Ectodermal cell (in vitro differentiated cells): ENCODE results near the gene CCDC85C.

Experiments
- H3K27ac ChIP-seq: 2 replicates; pipeline ENCODE4 v1.7.0; 2013; ENCODE audit warnings: mild to moderate bottlenecking, low read depth, low read length; ENCODE audit not compliant: insufficient read depth, poor library complexity, severe bottlenecking
- H3K27me3 ChIP-seq: 2 replicates; pipeline ENCODE4 v1.7.0; 2013; ENCODE audit warnings: mild to moderate bottlenecking, low read length; ENCODE audit not compliant: insufficient read depth, control insufficient read depth, poor library complexity, severe bottlenecking
- H3K36me3 ChIP-seq: one replicate; pipeline ENCODE4 v1.7.0; 2013; ENCODE audit warnings: low read length; ENCODE audit not compliant: control insufficient read depth, insufficient read depth
- H3K4me1 ChIP-seq: one replicate; pipeline ENCODE4 v1.7.0; 2013; ENCODE audit warnings: low read length; ENCODE audit not compliant: control insufficient read depth, insufficient read depth
- H3K4me3 ChIP-seq: 2 replicates; pipeline ENCODE4 v1.7.0; 2013; ENCODE audit warnings: low read depth, low read length, control low read depth; ENCODE audit not compliant: insufficient read depth
- H3K9me3 ChIP-seq: 2 replicates; pipeline ENCODE4 v1.7.0; 2013; ENCODE audit warnings: mild to moderate bottlenecking, low read length, moderate library complexity; ENCODE audit not compliant: control insufficient read depth
- WGBS, 2 experiments: methylation state at CpG; one replicate each; pipeline ENCODE4 v1.1.7; 2013; ENCODE audit warnings: missing lambda C conversion rate in 2 of 2; 5-methylcytosine and 5-hydroxymethylcytosine counted together

Gene CCDC85C

DNA sequence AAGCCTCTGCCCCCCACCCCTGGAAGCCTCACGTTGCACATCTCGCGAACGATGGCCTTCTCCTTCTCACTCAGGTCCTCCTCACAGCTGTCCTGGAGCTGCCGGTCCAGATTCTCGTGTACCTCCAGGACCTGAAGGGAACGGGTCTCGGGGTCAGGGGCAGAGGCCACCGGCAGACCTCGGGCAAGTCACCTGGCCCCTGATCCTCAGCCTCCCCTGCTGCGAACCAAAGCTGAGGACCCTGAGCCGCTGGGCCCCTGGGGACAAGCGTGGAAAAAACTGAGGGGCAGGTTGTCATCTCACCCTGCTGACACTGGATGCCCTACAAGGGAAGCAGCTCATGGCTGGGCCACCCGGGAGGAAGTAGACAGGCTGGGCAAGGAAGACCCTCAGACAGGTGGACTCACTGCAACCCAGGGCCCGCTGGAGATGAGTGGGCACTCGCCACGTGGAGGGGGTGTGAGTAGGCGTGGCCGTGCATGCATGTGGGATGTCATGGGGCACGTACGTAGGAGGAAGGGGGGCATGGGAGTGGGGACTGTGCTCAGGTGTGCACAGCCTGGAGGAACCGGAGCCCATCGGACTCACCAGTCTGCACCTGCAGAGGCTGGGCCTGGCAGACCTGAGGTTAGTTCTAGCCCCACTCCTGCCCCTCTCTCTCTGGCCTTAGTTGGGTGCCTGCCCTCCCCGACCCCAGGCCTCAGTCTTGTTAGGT, 87.7 kb downstream of the CCDC85C start:
- 94 to 96% methylated on average over 24 of the region's 24 CpGs for WGBS, 2 experiments
- H3K27me3 ChIP-seq = no peaks in the 10 kb centered on the region
- H3K36me3 ChIP-seq = peaks cover 14% of the 10 kb centered on the region
- no peak overlapping the region for H3K27ac ChIP-seq
- H3K9me3 ChIP-seq = no peaks in the 10 kb centered on the region
- no peak overlapping the region for H3K4me3 ChIP-seq
- H3K4me1 ChIP-seq = peaks cover 8% of the 10 kb centered on the region

DNA sequence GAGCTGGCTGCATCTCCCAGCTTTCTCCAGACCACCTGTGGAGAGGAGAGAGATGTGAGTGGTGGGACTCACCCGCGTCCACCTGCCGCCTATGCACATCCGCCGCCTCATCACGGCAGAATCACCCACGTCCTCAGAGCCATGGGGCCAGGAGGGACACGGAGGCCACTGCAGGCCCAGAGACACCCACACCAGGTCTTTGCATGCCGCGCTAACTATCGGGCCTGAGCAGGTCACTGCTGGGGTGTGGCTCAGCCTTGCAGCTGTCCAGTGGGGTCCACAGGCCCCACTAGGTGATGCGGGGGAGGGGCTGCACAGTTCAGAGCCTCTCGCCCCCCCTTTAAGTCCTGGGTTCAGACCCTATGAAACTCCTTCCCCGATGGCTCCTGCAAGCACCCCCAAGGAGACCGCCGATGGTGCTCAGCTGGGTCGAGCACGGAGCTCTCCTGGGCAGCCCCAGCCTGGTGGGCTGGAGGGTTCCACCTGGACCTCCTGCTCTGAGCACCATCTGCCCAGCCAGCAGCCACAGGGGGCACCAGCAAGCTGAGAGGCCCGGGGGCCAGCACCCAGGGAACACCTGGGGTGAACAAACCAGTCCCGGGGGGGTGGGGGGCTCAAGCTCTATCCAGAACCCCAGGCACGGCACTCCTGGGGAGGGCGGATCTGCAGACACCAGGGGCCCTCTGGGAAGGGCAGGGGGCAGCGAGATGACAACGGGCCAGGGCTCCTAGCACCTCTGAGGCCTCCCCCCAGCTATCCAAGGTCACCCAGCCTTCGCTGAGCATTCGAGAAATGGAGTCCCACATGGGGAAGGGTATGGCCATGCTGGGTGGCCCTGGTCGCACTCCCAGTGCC, 88.5 kb downstream of the CCDC85C start:
- 93% methylated on average over 27 of the region's 27 CpGs for WGBS, 2 experiments
- Histone ChIP-seq H3K4me1 (peaks cover 6% of the 10 kb centered on the region), H3K9me3 (no peaks in the 10 kb centered on the region), H3K27me3 (no peaks in the 10 kb centered on the region), H3K4me3 (no peak overlapping the region), H3K36me3 (peaks cover 14% of the 10 kb centered on the region), H3K27ac (no peak overlapping the region)

DNA sequence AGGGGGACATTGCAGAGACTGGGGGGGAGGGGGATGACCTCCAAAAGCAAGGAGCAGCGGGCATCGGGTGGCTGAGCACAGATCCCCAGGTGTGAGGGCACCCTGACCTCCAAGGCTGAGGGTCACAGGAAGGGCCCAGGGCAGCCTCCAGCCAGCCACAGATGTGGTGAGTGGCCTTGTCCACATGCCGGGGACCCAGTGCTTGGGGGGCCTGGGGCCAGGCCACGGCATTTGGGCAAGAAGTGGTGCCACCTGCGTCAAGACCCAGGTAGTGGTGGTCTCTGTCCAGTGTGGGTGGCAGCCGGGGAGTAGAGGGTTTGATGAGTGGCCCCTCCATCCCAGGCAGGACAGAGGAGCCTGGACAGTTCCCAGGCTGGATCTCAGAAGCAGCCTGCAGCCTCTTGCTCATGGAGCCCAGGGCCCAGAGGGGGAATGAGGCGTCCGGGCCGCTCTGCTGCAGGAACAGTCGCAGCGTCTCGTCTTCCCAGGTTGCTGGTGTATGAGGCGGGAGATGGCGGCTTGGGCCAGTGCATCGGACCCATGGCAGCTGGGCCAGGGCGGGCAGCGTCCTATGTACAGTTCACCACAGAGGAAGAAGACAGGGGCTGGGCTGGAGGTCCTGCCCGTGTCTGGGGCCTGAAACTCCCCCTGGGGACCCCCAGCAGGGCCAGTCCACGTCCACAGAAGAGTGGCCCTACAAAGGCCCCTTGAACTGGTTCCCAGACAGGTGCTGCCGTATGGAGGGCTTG, 89.3 kb downstream of the CCDC85C start:
- peaks cover 10% of the 10 kb centered on the region for H3K36me3 ChIP-seq
- WGBS, 2 experiments = 95 to 96% methylated on average over 20 of the region's 20 CpGs
- no peaks in the 10 kb centered on the region for H3K9me3 ChIP-seq

GRCh38 chr14:99513946-99514551, 90.0 kb downstream of the CCDC85C start:
- 91 to 94% methylated on average over 13 of the region's 13 CpGs for WGBS, 2 experiments
- Histone ChIP-seq H3K9me3 (no peaks in the 10 kb centered on the region), H3K27ac (no peak overlapping the region), H3K27me3 (no peaks in the 10 kb centered on the region), H3K4me1 (peaks cover 9% of the 10 kb centered on the region), H3K36me3 (peaks cover 12% of the 10 kb centered on the region), H3K4me3 (no peak overlapping the region)

More for the DNA sequence above, 89.3 kb downstream of the CCDC85C start:
- Histone ChIP-seq H3K27ac (no peak overlapping the region), H3K27me3 (no peaks in the 10 kb centered on the region), H3K4me3 (no peak overlapping the region), H3K4me1 (peaks cover 7% of the 10 kb centered on the region)

DNA sequence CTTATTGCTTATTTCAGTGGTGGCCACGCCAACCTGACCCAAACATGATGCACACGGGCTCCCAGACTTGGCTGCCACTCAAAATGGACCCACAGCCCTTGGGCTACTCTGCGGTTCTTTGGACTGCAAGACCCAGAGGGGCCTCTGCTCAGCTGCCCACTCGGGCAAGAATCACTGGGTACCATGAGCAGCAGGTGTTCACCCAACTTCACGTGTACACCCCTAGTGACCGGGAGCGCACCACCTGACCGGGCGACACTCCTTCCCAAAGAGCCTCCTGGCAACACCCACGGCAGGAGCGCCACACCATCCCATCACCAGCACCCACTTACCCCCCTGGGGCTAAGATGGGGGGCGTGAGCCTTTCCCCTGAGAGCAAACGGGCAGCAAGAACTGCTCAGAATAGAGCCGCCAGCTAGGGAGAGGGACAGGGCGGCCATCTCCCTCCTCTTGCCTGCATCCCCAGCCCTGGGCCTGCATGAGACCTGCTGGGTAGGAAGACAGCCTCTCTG, 90.8 kb downstream of the CCDC85C start:
- H3K36me3 ChIP-seq = peaks cover 20% of the 10 kb centered on the region
- H3K4me1 ChIP-seq = peaks cover 11% of the 10 kb centered on the region
- no peaks in the 10 kb centered on the region for H3K27me3 ChIP-seq
- no peak overlapping the region for H3K4me3 ChIP-seq
- H3K9me3 ChIP-seq = no peaks in the 10 kb centered on the region
- H3K27ac ChIP-seq = no peak overlapping the region
- 94 to 95% methylated on average over 15 of the region's 15 CpGs for WGBS, 2 experiments

DNA sequence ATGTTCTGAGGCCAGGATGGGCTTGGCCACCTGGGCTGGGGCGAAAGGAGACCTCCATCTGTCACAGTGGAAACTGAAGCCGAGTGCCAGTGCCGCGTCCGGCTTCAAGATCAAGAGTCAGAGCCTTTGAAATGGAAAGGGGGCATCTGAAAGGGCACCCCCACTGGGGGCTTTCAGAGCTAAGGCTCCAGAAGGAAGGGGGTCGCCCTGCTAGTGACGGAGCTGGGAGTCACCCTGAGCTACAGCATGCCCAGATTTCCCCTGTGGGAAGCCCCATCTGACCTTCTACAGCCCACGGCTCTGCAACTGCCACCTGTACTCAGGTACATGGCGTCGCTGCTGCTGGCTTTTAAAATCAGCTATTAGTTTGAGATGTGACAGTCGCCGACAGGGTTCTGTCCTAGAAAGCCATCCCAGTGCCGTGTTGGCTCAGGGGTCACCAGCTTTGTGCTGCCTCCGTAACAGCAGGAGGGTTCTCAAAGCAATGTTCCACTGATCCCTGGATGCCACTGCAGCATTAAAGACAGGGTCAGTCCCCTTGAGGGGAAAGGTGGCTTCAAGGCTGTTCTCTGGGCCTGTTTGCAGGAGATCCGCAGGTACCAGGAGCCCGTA, 91.3 kb downstream of the CCDC85C start:
- Histone ChIP-seq H3K9me3 (no peaks in the 10 kb centered on the region), H3K36me3 (peaks cover 20% of the 10 kb centered on the region), H3K27ac (no peak overlapping the region), H3K27me3 (no peaks in the 10 kb centered on the region), H3K4me1 (peaks cover 11% of the 10 kb centered on the region), H3K4me3 (no peak overlapping the region)
- 93% methylated on average over 16 of the region's 16 CpGs for WGBS, 2 experiments

- no peak overlapping the region for H3K4me3 ChIP-seq
- H3K36me3 ChIP-seq = peaks cover 20% of the 10 kb centered on the region
- no peaks in the 10 kb centered on the region for H3K27me3 ChIP-seq
- WGBS, 2 experiments = 93 to 95% methylated on average over 9 to 10 of the region's 10 CpGs
- H3K4me1 ChIP-seq = peaks cover 11% of the 10 kb centered on the region
- H3K27ac ChIP-seq = no peak overlapping the region
- H3K9me3 ChIP-seq = no peaks in the 10 kb centered on the region
These were observed 91.9 kb downstream of the CCDC85C start for GRCh38 chr14:99512110-99512449.

- Histone ChIP-seq H3K4me3 (no peak overlapping the region), H3K36me3 (peaks cover 20% of the 10 kb centered on the region), H3K4me1 (peaks cover 11% of the 10 kb centered on the region), H3K27ac (no peak overlapping the region), H3K27me3 (no peaks in the 10 kb centered on the region), H3K9me3 (no peaks in the 10 kb centered on the region)
- WGBS, 2 experiments = 92% methylated on average over 12 of the region's 12 CpGs
These were observed 92.4 kb downstream of the CCDC85C start for GRCh38 chr14:99511421-99512109.

DNA sequence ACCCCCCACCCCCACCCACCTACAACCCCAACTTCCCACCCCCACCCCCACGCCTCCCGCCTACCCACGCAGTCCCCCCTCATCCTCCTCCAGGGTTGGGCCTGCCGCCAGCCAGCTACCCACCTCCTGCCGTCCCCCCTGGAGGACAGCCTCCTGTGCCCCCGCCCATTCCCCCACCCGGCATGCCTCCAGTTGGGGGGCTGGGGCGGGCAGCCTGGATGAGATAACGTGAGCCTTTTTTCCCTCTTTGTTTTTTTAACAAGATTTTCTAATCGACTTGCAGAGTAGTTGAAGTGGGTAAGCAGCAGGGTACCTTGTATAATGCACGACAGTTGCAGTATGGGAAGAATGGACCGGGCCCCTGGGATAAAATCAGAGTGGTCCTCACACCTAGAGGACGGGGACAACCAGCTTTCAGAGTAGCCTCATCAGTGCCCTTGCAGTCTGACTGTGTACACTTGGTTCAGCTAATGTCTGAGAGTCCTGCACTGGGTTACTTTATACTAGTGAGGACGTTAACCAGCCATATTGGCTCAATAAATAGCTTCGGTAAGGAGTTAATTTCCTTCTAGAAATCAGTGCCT, 93.4 kb downstream of the CCDC85C start:
- H3K27me3 ChIP-seq = no peaks in the 10 kb centered on the region

More for the DNA sequence above, 93.4 kb downstream of the CCDC85C start:
- Histone ChIP-seq H3K4me1 (peaks cover 11% of the 10 kb centered on the region), H3K27ac (no peak overlapping the region), H3K4me3 (no peak overlapping the region), H3K36me3 (peaks cover 24% of the 10 kb centered on the region), H3K9me3 (no peaks in the 10 kb centered on the region)
- WGBS, 2 experiments = 65 to 71% methylated on average over 12 to 13 of the region's 15 CpGs
